Endothelial cell of umbilical vein (primary cell): ENCODE results near the gene DUSP18. TPM values are rescaled to one million over a fixed set of nuclear protein-coding genes. Genes with fewer than 3 reads are reported as not detected.

Experiments used
- BruUV-seq: library from RNA; stranded (reverse); fragments of 400-500 nt; replicated peaks from 2 replicates; lab custom pipeline; 2021; lab: Mats Ljungman, UMichigan
- CTCF ChIA-PET: fragments of 300-600, 350-600 bp; sonication (Branson Sonifier 250); formaldehyde crosslinking; loops from one replicate; lab custom pipeline; 2021; ENCODE audit warnings: antibody characterized with exemption, inconsistent platforms; lab: Charles Lee
- POLR2A ChIA-PET: fragments of 300-600, 350-600 bp; sonication (Branson Sonifier 250); formaldehyde crosslinking; loops from one replicate; lab custom pipeline; 2021; ENCODE audit warnings: antibody characterized with exemption, inconsistent platforms; lab: Charles Lee
- DNase-seq: peaks from one replicate; pipeline ENCODE4 v3.0.0-alpha.2; 2011; ENCODE audit warnings: low read depth, low spot score
- FAIRE-seq: peaks from 2 replicates; lab custom pipeline; 2011; peaks lifted over from hg19 to GRCh38; lab: Jason Lieb, UNC
- H2AFZ ChIP-seq: 2 replicates; pipeline ENCODE4 v1.6.0; 2012; ENCODE audit warnings: low read depth, low read length, control low read depth, inconsistent platforms
- H3K27ac ChIP-seq: 2 replicates; pipeline ENCODE4 v1.5.1; 2011; ENCODE audit warnings: low read depth, mild to moderate bottlenecking, control low read depth, low read length, moderate library complexity; ENCODE audit not compliant: insufficient read depth
- H3K27me3 ChIP-seq, 2 experiments: 2 replicates each; pipeline versions ENCODE4 v1.6.0 to v1.6.1; 2011; ENCODE audit warnings: low read length in 2 of 2, mixed read lengths in 1 of 2; ENCODE audit not compliant: control insufficient read depth in 2 of 2, insufficient read depth in 2 of 2
- H3K36me3 ChIP-seq, 2 experiments: 2 replicates in 1 of 2; 3 replicates in 1 of 2; pipeline ENCODE4 v1.5.1; 2011; ENCODE audit warnings: low read length in 2 of 2, mild to moderate bottlenecking in 1 of 2, moderate library complexity in 1 of 2; ENCODE audit not compliant: control insufficient read depth in 2 of 2, insufficient read depth in 2 of 2; ENCODE audit errors: extremely low read depth in 1 of 2
- H3K4me1 ChIP-seq: 3 replicates; pipeline ENCODE4 v1.5.1; 2011; ENCODE audit warnings: mild to moderate bottlenecking, low read length; ENCODE audit not compliant: control insufficient read depth, insufficient read depth; ENCODE audit errors: extremely low read depth
- H3K4me2 ChIP-seq: 2 replicates; pipeline ENCODE4 v1.6.1; 2011; ENCODE audit warnings: low read length, control low read depth, mixed read lengths; ENCODE audit not compliant: insufficient read depth
- H3K4me3 ChIP-seq, 3 experiments: fragments of 200-600 bp in 1 of 3; sonication (generic), shearing (Covaris generic) in 1 of 3; replicated peaks in 1 of 3; 2 replicates each; pipeline ENCODE4 v1.5.1; 2011 to 2016; ENCODE audit warnings: control low read depth in 3 of 3, low read length in 3 of 3, mild to moderate bottlenecking in 2 of 3, inconsistent platforms in 1 of 3, low read depth in 1 of 3, moderate library complexity in 1 of 3; ENCODE audit not compliant: insufficient read depth in 1 of 3
- H3K79me2 ChIP-seq: 2 replicates; pipeline ENCODE4 v1.6.0; 2012; ENCODE audit warnings: low read length, inconsistent platforms; ENCODE audit not compliant: control insufficient read depth, insufficient read depth
- H3K9ac ChIP-seq: replicated peaks from 2 replicates; pipeline ENCODE3; 2011; ENCODE audit warnings: low read length, control low read depth; ENCODE audit not compliant: insufficient read depth; ENCODE audit errors: extremely low read depth
- H3K9me1 ChIP-seq: replicated peaks from 3 replicates; pipeline ENCODE4 v1.6.0; 2011; ENCODE audit warnings: mild to moderate bottlenecking, low read length; ENCODE audit not compliant: control insufficient read depth, insufficient read depth; ENCODE audit errors: extremely low read depth
- H3K9me3 ChIP-seq: replicated peaks from 2 replicates; pipeline ENCODE4 v1.5.1; 2012; ENCODE audit warnings: low read length, inconsistent platforms; ENCODE audit not compliant: control insufficient read depth, insufficient read depth
- H4K20me1 ChIP-seq: replicated peaks from 2 replicates; pipeline ENCODE3; 2011; ENCODE audit warnings: mild to moderate bottlenecking, low read length; ENCODE audit not compliant: control insufficient read depth, insufficient read depth; ENCODE audit errors: extremely low read depth
- CTCF ChIP-seq, 2 donors: IDR thresholded peaks; 1 replicate in 1 of 2; 2 replicates in 1 of 2; pipeline ENCODE4 v1.5.1; 2011; ENCODE audit warnings: low read length in 2 of 2, mild to moderate bottlenecking in 2 of 2, moderate library complexity in 2 of 2, control low read depth in 1 of 2, inconsistent platforms in 1 of 2, low read depth in 1 of 2; ENCODE audit not compliant: insufficient read depth in 1 of 2; ENCODE audit errors: extremely low read depth in 1 of 2
- EZH2 ChIP-seq: IDR thresholded peaks from 2 replicates; pipeline ENCODE4 v1.6.1; 2012; ENCODE audit warnings: borderline replicate concordance, low read depth, mild to moderate bottlenecking, moderate library complexity, low read length, inconsistent platforms; ENCODE audit not compliant: severe bottlenecking
- FOS ChIP-seq: IDR thresholded peaks from 2 replicates; pipeline ENCODE4 v1.6.1; 2011; ENCODE audit warnings: mild to moderate bottlenecking, low read length, moderate library complexity, borderline replicate concordance; ENCODE audit not compliant: insufficient read depth
- GATA2 ChIP-seq: IDR thresholded peaks from 2 replicates; pipeline ENCODE4 v1.7.0; 2011; ENCODE audit warnings: low read depth, mild to moderate bottlenecking, moderate library complexity, mixed read lengths, low read length; ENCODE audit not compliant: insufficient read length, insufficient read depth
- JUN ChIP-seq: IDR thresholded peaks from 2 replicates; pipeline ENCODE4 v1.6.1; 2011; ENCODE audit warnings: borderline replicate concordance, low read depth; ENCODE audit not compliant: insufficient read length, insufficient read depth
- MAX ChIP-seq: IDR thresholded peaks from 2 replicates; pipeline ENCODE4 v1.6.1; 2011; ENCODE audit not compliant: insufficient read depth, insufficient read length
- MYC ChIP-seq: IDR thresholded peaks from one replicate; pipeline ENCODE4 v1.6.1; 2011; ENCODE audit warnings: mild to moderate bottlenecking, low read depth, low read length
- POLR2A ChIP-seq: IDR thresholded peaks from 2 replicates; pipeline ENCODE4 v1.6.1; 2012; ENCODE audit warnings: low read depth, mild to moderate bottlenecking, control low read depth, low read length
- POLR2AphosphoS5 ChIP-seq: IDR thresholded peaks from 2 replicates; pipeline ENCODE4 v1.6.1; 2012; ENCODE audit warnings: low read depth, mild to moderate bottlenecking, control low read depth, low read length, moderate library complexity; ENCODE audit not compliant: insufficient read depth
- dilution Hi-C: fragments of 300-500 bp; cut with MboI; formaldehyde crosslinking; loops from one replicate; pipeline ENCODE4 v1.15.0; 2019; ENCODE audit warnings: low sequenced_read_pairs; ENCODE audit not compliant: extremely low pct_ligation_motif_present
- intact Hi-C: fragments of 100-400 bp; cut with micrococcal nuclease; formaldehyde crosslinking; loops from one replicate; pipeline ENCODE4 v1.10.0; 2022
- polyA plus RNA-seq, 4 experiments: library from polyadenylated mRNA; depleted of rRNA in 3 of 4; stranded (reverse) in 3 of 4; unstranded in 1 of 4; fragments of >200 nt; gene quantifications; 2 replicates each; pipeline versions ENCODE4 v1.2.1 to v1.2.3, GENCODE V29; 2011 to 2012; ENCODE audit warnings: missing spikeins in 1 of 4
- total RNA-seq: library from RNA; stranded (reverse); gene quantifications from 2 replicates; pipeline ENCODE4 v1.2.3, GENCODE V29; 2021

Gene DUSP18
- total and polyA plus RNA-seq, 2 donors (not counting 3 experiments of a cell fraction or from before 2014, with no cell fraction given) = 18.3 to 30.1 TPM

DNA sequence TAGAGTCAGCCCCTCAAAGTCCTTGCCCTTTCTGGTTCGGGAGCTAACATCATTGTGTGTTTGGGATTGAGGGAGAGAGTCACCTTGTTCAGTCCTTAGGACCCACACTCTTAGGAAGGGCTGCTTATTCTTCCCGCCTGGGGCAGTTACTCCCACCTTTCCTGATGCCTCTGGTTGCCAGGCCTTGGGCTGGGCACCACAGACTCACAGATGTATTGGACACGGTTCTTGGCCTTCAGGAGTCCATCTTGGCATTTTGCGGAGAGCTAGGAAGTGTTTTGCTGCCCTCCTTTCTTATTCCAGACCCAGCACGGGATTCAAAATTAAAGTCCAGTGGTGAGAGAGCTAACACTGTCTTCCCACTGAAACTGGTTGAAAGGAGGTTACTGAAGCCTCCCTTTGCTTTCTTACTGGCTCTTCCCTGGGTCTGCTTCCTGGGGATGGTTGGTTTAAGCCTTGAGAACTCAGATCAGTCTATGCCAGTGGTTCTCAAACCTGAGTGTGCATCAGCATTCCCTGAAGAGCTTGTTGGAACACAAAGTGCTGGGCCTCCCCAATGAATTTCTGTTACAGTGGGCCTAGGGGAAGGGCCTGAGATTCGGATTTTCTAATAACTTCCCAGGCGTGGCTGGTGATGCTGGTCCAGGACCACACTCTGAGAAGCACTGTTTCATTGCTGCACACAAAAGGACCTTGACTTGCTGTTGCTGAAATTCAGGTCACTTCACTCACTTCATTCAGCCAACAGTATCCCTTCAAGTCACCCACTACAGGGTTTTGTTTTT, 28.4 kb upstream of the DUSP18 start:
- intact Hi-C loops = loop anchor here (2.0 kb wide), 2 partner anchors 29 to 51 kb away; partner anchors contain the start of gene DUSP18
- BruUV-seq = TSS peak; percentile 9
- H3K36me3 ChIP-seq = no peaks in the 10 kb centered on the region
- no peak overlapping the region for H2AFZ ChIP-seq
- CTCF ChIA-PET = interaction anchor here (1.7 to 3.4 kb wide), 2 partner anchors 59 to 61 kb away, joined by 7 to 41 read pairs; partner anchors contain the start of gene SLC35E4
- no peak overlapping the region for H3K27ac ChIP-seq
- no peak overlapping the region for H3K9ac ChIP-seq
- POLR2A ChIA-PET = no interaction called here
- TF ChIP-seq JUN (no peak), POLR2AphosphoS5 (no peak), POLR2A (no peak), EZH2 (no peak), MYC (no peak)
- H3K4me2 ChIP-seq = no peak overlapping the region
- no peak overlapping the region for H3K4me3 ChIP-seq
- peaks cover 9% of the 10 kb centered on the region for H3K4me1 ChIP-seq
- no peak for DNase-seq
- H3K9me3 ChIP-seq = no peaks in the 10 kb centered on the region
- H4K20me1 ChIP-seq = no peaks in the 10 kb centered on the region
- no peaks in the 10 kb centered on the region for H3K27me3 ChIP-seq
- dilution Hi-C loops = loop anchor here (10.0 kb wide), 1 partner anchor 239 kb away; no protein-coding TSS in a partner anchor
- no peak for FAIRE-seq
- H3K79me2 ChIP-seq = no peaks in the 10 kb centered on the region
- H3K9me1 ChIP-seq = no peaks in the 10 kb centered on the region

- FAIRE-seq = no peak
Measured at GRCh38 chr22:30695351-30695851, 27.7 kb upstream of the DUSP18 start.

More at GRCh38 chr22:30695351-30695851, 27.7 kb upstream of the DUSP18 start:
- no peak overlapping the region for H3K27ac ChIP-seq
- H3K4me1 ChIP-seq = peaks cover 9% of the 10 kb centered on the region
- H3K9ac ChIP-seq = peak overlapping the region; percentile 38
- ChIA-PET POLR2A (no interaction called here), CTCF (interaction anchor here (1.7 to 3.4 kb wide), 2 partner anchors 60 kb away, joined by 7 to 41 read pairs; partner anchors contain the start of gene SLC35E4)
- no peaks in the 10 kb centered on the region for H3K79me2 ChIP-seq
- intact Hi-C loops (loop anchor here (2.0 kb wide), 2 partner anchors 29 to 51 kb away; partner anchors contain the start of gene DUSP18), dilution Hi-C loops (loop anchor here (10.0 kb wide), 1 partner anchor 239 kb away; no protein-coding TSS in a partner anchor)
- no peaks in the 10 kb centered on the region for H3K36me3 ChIP-seq
- H3K9me3 ChIP-seq = no peaks in the 10 kb centered on the region
- peak overlapping the region; percentile 97 for H2AFZ ChIP-seq
- H3K4me3 ChIP-seq = peak overlapping the region; percentile 53 to 66 (median 61)
- H3K4me2 ChIP-seq = peak overlapping the region; percentile 75
- TF ChIP-seq EZH2 (no peak), POLR2AphosphoS5 (no peak), JUN (no peak), GATA2 (no peak), FOS (no peak), MAX (no peak), CTCF (IDR thresholded peaks at IDR 0.05; ENCODE audit: extremely low read depth in 1 of 2, insufficient read depth in 1 of 2, low read depth in 1 of 2, low read length in 2 of 2) (no peak), MYC (no peak), POLR2A (no peak)
- no peak for DNase-seq
- no peaks in the 10 kb centered on the region for H3K9me1 ChIP-seq
- BruUV-seq = no TSS peak
- no peaks in the 10 kb centered on the region for H3K27me3 ChIP-seq
- H4K20me1 ChIP-seq = no peaks in the 10 kb centered on the region
